Panc1 (cell line): Measurements from ENCODE around the gene SLC16A7. TPM values are rescaled to one million over a fixed set of nuclear protein-coding genes. Genes with fewer than 3 reads are reported as not detected.

ENCODE experiments used
- ATAC-seq: fragments of 200-7000 bp; cut with Tn5 transposase; 2 replicates; pipeline ENCODE4 v1.9.1; 2020; ENCODE audit warnings: mild to moderate bottlenecking, moderate library complexity
- BruUV-seq: library from RNA; stranded (reverse); fragments of 400-500 nt; replicated peaks from 2 replicates; lab custom pipeline; 2021; lab: Mats Ljungman, UMichigan
- CTCF ChIA-PET: fragments of 300-600 bp; sonication (Branson Sonifier 250); formaldehyde crosslinking; loops from one replicate; lab custom pipeline; 2022; ENCODE audit warnings: antibody characterized with exemption; lab: Charles Lee
- POLR2A ChIA-PET: fragments of 300-600 bp; sonication (Branson Sonifier 250); formaldehyde crosslinking; loops from one replicate; lab custom pipeline; 2022; ENCODE audit warnings: antibody characterized with exemption; lab: Charles Lee
- DNase-seq: peaks from one replicate; pipeline ENCODE4 v3.0.0-alpha.2; 2010; ENCODE audit warnings: low read depth, low spot score
- H3K27ac ChIP-seq: 2 replicates; pipeline ENCODE4 v1.5.1; 2011; ENCODE audit warnings: mild to moderate bottlenecking, low read length, inconsistent platforms
- H3K27me3 ChIP-seq: fragments of 200-500 bp; sonication (Bioruptor generic); 2 replicates; pipeline ENCODE4 v1.6.0; 2014; ENCODE audit warnings: low read length, inconsistent platforms; ENCODE audit not compliant: control insufficient read depth, insufficient read depth
- H3K36me3 ChIP-seq: fragments of 200-500 bp; sonication (Bioruptor generic); 2 replicates; pipeline ENCODE4 v1.5.1; 2014; ENCODE audit warnings: inconsistent platforms, mild to moderate bottlenecking, low read length, moderate library complexity; ENCODE audit not compliant: control insufficient read depth, insufficient read depth
- H3K4me1 ChIP-seq: 2 replicates; pipeline ENCODE4 v1.5.1; 2011; ENCODE audit warnings: inconsistent platforms, mild to moderate bottlenecking, low read length, moderate library complexity; ENCODE audit not compliant: control insufficient read depth, insufficient read depth
- H3K4me3 ChIP-seq, 2 experiments: 2 replicates each; pipeline ENCODE4 v1.5.1; 2011 to 2012; ENCODE audit warnings: low read depth in 2 of 2, low read length in 2 of 2, mild to moderate bottlenecking in 2 of 2, inconsistent platforms in 1 of 2, moderate library complexity in 1 of 2
- H3K9me3 ChIP-seq: fragments of 200-500 bp; sonication (Bioruptor generic); 2 replicates; pipeline ENCODE4 v1.5.1; 2014; ENCODE audit warnings: low read depth, mild to moderate bottlenecking, inconsistent platforms, low read length, moderate library complexity; ENCODE audit not compliant: control insufficient read depth, insufficient read depth
- CTCF ChIP-seq: fragments of 450-650 bp; IDR thresholded peaks from 2 replicates; pipeline ENCODE4 v1.5.1; 2017; ENCODE audit warnings: mild to moderate bottlenecking
- POLR2AphosphoS5 ChIP-seq: IDR thresholded peaks from 2 replicates; pipeline ENCODE4 v1.6.1; 2012; ENCODE audit warnings: mild to moderate bottlenecking, low read depth, low read length, moderate library complexity
- REST ChIP-seq, 2 experiments: IDR thresholded peaks; 2 replicates each; pipeline ENCODE4 v1.6.1; 2011 to 2012; ENCODE audit warnings: low read depth in 2 of 2, control low read depth in 1 of 2, low read length in 1 of 2, mild to moderate bottlenecking in 1 of 2, moderate library complexity in 1 of 2; ENCODE audit not compliant: insufficient read depth in 1 of 2
- SIN3A ChIP-seq: IDR thresholded peaks from 2 replicates; pipeline ENCODE4 v1.6.1; 2012; ENCODE audit warnings: low read depth, mild to moderate bottlenecking, low read length, moderate library complexity, borderline replicate concordance; ENCODE audit not compliant: insufficient read depth
- TCF7L2 ChIP-seq: IDR thresholded peaks from 2 replicates; pipeline ENCODE4 v1.6.1; 2011; ENCODE audit warnings: mild to moderate bottlenecking, low read depth, low read length, inconsistent platforms
- in situ Hi-C: cut with HindIII; loops from 2 replicates; pipeline ENCODE4 v1.10.0; 2016; ENCODE audit warnings: low sequenced_read_pairs, low pct_unique_long_range_greater_than_20kb
- intact Hi-C: fragments of 100-400 bp; cut with micrococcal nuclease; formaldehyde crosslinking; loops from one replicate; pipeline ENCODE4 v1.10.0; 2022; ENCODE audit not compliant: unreplicated experiment
- total RNA-seq: library from RNA; stranded (reverse); gene quantifications from one replicate; pipeline ENCODE4 v1.2.1, GENCODE V29; 2021; ENCODE audit not compliant: unreplicated experiment

The SLC16A7 gene
- total RNA-seq, 1 experiment from 2014 or later = 0.33 TPM

- H3K27ac ChIP-seq = no peak overlapping the region
- ATAC-seq (no peak), DNase-seq (no peak)
- POLR2A ChIA-PET = no interaction called here
- CTCF ChIA-PET = no interaction called here
- H3K4me1 ChIP-seq = no peaks in the 10 kb centered on the region
- intact Hi-C loops = no loop called here
- no peak for TF ChIP-seq REST (IDR thresholded peaks at IDR 0.05; ENCODE audit: insufficient read depth in 1 of 2, low read depth in 2 of 2, low read length in 1 of 2)
- TF ChIP-seq CTCF = no peak
- no peak for TF ChIP-seq POLR2AphosphoS5
- TF ChIP-seq TCF7L2 = no peak
- TF ChIP-seq SIN3A = no peak
- no peaks in the 10 kb centered on the region for H3K9me3 ChIP-seq
- no peak overlapping the region for H3K4me3 ChIP-seq
- in situ Hi-C loops = no loop called here
- BruUV-seq = no TSS peak
- H3K27me3 ChIP-seq = no peaks in the 10 kb centered on the region
- H3K36me3 ChIP-seq = no peaks in the 10 kb centered on the region
These were observed 123.9 kb downstream of the SLC16A7 start for GRCh38 chr12:59719701-59720100.

- TF ChIP-seq POLR2AphosphoS5 (no peak), TCF7L2 (no peak), SIN3A (no peak), CTCF (no peak), REST (IDR thresholded peaks at IDR 0.05; ENCODE audit: insufficient read depth in 1 of 2, low read depth in 2 of 2, low read length in 1 of 2) (no peak)
- no peaks in the 10 kb centered on the region for H3K4me1 ChIP-seq
- ATAC-seq (no peak), DNase-seq (no peak)
- H3K36me3 ChIP-seq = no peaks in the 10 kb centered on the region
- ChIA-PET CTCF (no interaction called here), POLR2A (no interaction called here)
- H3K9me3 ChIP-seq = no peaks in the 10 kb centered on the region
- H3K27me3 ChIP-seq = no peaks in the 10 kb centered on the region
- in situ Hi-C loops (no loop called here), intact Hi-C loops (no loop called here)
- no peak overlapping the region for H3K4me3 ChIP-seq
- BruUV-seq = no TSS peak
- no peak overlapping the region for H3K27ac ChIP-seq
These were observed 127.7 kb downstream of the SLC16A7 start for GRCh38 chr12:59723520-59723919.
